ENCODE data around the gene LRFN2. TPM values are rescaled to one million over a fixed set of nuclear protein-coding genes. Genes with fewer than 3 reads are reported as not detected.

The LRFN2 gene
- total RNA-seq, 4 donors from 2014 or later, result 0.14 to 0.34 TPM; not detected in 2

DNA sequence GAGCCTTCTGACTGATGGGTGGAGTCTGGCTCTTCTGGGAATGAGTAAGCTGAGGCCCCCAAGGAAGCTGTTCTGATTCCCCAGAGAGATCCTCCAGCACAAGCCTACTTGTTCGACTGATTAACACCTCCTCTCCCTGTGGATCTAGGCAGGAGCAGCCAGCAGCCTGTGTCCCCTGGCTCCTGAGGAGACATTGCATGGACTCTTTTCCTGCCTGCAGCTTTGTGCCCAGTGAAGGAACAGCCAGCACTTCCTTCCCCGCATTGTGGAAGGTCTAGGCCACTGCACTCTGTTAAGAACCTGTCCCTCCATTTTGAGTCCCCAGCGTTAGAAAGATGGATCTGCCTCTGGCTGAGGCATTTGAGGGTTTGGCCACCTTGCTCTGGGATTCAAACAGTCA lies 29.1 kb downstream of the LRFN2 start:
- intact Hi-C loops (cut with DNase I; ENCODE audit: low total_unique reads), result no loop called here
- no peak for TF ChIP-seq POLR2A (IDR thresholded peaks at IDR 0.05)
- TF ChIP-seq, protein P1, sequence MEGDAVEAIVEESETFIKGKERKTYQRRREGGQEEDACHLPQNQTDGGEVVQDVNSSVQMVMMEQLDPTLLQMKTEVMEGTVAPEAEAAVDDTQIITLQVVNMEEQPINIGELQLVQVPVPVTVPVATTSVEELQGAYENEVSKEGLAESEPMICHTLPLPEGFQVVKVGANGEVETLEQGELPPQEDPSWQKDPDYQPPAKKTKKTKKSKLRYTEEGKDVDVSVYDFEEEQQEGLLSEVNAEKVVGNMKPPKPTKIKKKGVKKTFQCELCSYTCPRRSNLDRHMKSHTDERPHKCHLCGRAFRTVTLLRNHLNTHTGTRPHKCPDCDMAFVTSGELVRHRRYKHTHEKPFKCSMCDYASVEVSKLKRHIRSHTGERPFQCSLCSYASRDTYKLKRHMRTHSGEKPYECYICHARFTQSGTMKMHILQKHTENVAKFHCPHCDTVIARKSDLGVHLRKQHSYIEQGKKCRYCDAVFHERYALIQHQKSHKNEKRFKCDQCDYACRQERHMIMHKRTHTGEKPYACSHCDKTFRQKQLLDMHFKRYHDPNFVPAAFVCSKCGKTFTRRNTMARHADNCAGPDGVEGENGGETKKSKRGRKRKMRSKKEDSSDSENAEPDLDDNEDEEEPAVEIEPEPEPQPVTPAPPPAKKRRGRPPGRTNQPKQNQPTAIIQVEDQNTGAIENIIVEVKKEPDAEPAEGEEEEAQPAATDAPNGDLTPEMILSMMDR (IDR thresholded peaks at IDR 0.05), result no peak

DNA sequence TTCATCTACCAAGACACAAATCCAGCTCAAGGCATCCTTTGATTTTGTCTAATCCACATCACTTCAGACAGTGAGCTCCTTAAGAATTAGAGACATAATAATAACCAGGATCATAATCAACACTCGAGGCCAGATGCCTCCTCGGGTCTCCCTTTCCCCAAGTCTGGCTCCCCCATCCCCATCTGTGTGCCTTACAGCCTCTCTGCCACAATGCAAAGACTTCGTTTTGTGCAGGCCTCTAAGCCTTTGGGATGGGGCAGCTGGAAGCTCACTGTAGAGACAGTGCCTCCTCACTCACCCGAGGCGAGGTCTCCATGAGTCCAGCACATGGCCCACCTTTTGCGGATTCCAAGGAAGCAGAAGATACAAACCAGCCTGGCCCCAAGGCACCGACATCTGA lies 30.3 kb downstream of the LRFN2 start:
- Histone ChIP-seq H3K36me3 (no peaks in the 10 kb centered on the region), H3K27ac (no peak overlapping the region), H3K9me3 (no peaks in the 10 kb centered on the region), H3K4me1 (no peaks in the 10 kb centered on the region), H3K27me3 (no peaks in the 10 kb centered on the region), H3K4me3 (no peak overlapping the region)
- intact Hi-C loops (cut with DNase I; ENCODE audit: low total_unique reads), result no loop called here
- no peak for DNase-seq
- no peak for TF ChIP-seq POLR2A (IDR thresholded peaks at IDR 0.05)
- TF ChIP-seq, protein P1 (IDR thresholded peaks at IDR 0.05), result no peak

More for the DNA sequence above, 29.1 kb downstream of the LRFN2 start:
- Histone ChIP-seq H3K27ac (no peak overlapping the region), H3K36me3 (no peaks in the 10 kb centered on the region), H3K4me1 (no peaks in the 10 kb centered on the region), H3K4me3 (no peak overlapping the region), H3K9me3 (no peaks in the 10 kb centered on the region), H3K27me3 (no peaks in the 10 kb centered on the region)
- no peak for DNase-seq

DNA sequence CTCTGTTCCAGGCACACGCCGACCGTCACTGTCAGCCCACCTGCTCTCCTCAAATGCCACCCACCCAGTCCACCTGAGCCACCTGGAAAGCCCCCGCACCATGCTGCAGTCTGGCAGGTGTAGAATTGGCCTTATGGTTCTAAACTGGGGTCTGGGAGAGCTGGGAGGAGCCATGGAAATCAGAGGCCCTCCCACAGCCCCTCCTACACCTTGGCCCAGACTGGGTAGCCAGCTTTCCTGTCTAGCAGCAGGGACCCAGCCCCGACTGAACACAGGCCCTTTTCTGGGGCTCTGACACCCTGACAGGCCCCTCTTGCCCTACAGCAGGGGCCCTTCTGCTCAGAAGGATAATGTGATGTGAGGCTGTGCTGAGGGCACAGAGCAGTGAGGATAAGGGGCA lies 31.1 kb downstream of the LRFN2 start:
- TF ChIP-seq POLR2A (IDR thresholded peaks at IDR 0.05), result no peak
- intact Hi-C loops (cut with DNase I; ENCODE audit: low total_unique reads), result no loop called here
- Histone ChIP-seq H3K9me3 (no peaks in the 10 kb centered on the region), H3K4me3 (no peak overlapping the region), H3K4me1 (no peaks in the 10 kb centered on the region), H3K27ac (no peak overlapping the region), H3K36me3 (no peaks in the 10 kb centered on the region), H3K27me3 (no peaks in the 10 kb centered on the region)
- no peak for DNase-seq

DNA sequence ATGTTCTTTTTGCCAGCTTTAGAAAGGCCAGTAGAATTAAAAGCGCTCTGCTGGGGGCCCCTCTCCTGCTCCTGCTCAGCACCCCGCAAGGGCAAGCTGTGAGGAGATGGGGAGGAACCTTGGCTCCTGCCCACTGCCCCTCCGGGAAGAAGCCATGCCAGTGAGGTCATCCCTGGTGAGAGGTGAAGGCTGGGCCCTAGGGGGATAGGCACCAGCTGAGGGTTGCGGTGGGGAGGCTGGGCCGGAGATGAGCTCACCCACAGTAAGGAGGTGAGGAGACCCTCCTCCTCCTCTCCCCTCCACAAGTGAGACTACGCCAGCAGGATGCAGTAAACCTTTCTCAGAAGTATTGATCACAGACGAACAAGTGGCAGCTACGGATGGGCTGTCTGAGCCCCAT lies 32.1 kb downstream of the LRFN2 start:
- no peak for DNase-seq
- Histone ChIP-seq H3K9me3 (no peaks in the 10 kb centered on the region), H3K27me3 (no peaks in the 10 kb centered on the region), H3K4me3 (no peak overlapping the region), H3K36me3 (no peaks in the 10 kb centered on the region), H3K27ac (no peak overlapping the region), H3K4me1 (no peaks in the 10 kb centered on the region)
- intact Hi-C loops (cut with DNase I; ENCODE audit: low total_unique reads), result no loop called here
- TF ChIP-seq POLR2A (IDR thresholded peaks at IDR 0.05), result no peak
- TF ChIP-seq, protein P1 (IDR thresholded peaks at IDR 0.05), result no peak

DNA sequence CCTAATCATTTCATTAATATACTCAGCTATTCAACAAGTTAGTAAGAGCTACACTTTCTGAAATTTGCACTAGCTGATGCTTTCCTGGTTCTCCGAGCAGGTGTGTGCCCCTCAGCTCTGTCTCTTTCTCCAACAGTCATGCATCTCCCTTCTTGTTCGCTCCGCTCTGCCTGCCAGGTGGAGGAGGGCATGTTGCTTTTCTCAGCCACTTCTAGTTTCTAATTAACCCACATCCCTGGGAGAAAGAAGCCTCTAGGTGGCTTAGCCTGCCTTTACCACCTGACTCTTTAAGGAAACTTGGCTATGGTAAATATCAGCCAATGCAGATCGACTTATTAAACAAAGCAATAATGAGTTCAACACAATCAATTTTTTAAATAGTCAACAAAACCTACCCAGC lies 34.2 kb downstream of the LRFN2 start:
- Histone ChIP-seq H3K27me3 (no peaks in the 10 kb centered on the region), H3K4me3 (no peak overlapping the region), H3K27ac (no peak overlapping the region), H3K4me1 (no peaks in the 10 kb centered on the region), H3K9me3 (no peaks in the 10 kb centered on the region), H3K36me3 (no peaks in the 10 kb centered on the region)
- intact Hi-C loops (cut with DNase I; ENCODE audit: low total_unique reads), result no loop called here
- no peak for TF ChIP-seq POLR2A (IDR thresholded peaks at IDR 0.05)
- TF ChIP-seq, protein P1 (IDR thresholded peaks at IDR 0.05), result no peak
- DNase-seq, result no peak

DNA sequence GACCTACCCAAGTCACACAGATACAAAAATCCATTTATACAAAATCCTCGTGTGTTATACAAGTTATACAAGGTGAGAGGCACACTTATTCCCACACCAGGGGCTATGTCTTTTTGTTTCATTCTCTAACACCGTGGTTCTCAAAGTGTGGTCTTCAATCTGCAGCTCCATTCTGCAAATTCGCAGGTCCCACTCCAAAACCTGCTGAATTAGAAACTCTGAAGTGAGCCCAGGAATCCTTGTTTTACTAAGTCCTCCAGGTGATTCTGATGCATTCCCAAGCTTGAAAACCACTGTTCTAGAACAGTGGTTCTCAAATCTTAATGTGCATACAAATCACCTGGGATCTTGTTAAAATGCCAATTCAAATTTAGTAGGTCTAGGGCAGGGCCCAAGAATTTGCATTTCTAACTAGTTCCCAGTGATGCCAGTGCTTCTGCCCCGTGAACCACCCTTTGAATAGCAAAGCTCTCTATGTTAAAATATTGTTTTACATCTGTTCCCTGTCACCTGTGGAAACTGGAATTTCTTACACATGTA lies 35.1 kb downstream of the LRFN2 start:
- intact Hi-C loops (cut with DNase I; ENCODE audit: low total_unique reads), result no loop called here
- no peak for DNase-seq
- H3K27ac ChIP-seq, result no peak overlapping the region
- no peaks in the 10 kb centered on the region for H3K4me1 ChIP-seq
- H3K4me3 ChIP-seq, result no peak overlapping the region
- H3K27me3 ChIP-seq, result no peaks in the 10 kb centered on the region
- TF ChIP-seq, protein P1 (IDR thresholded peaks at IDR 0.05), result no peak
- TF ChIP-seq POLR2A (IDR thresholded peaks at IDR 0.05), result no peak
- no peaks in the 10 kb centered on the region for H3K9me3 ChIP-seq
- H3K36me3 ChIP-seq, result no peaks in the 10 kb centered on the region
